HCT116 (cell line): ENCODE measurements around the gene FGF7.

Experiments
- EZH2 ChIP-seq: fragments of 200-600 bp; sonication (generic); IDR thresholded peaks from 2 replicates; pipeline ENCODE4 v1.6.1; 2017; ENCODE audit warnings: antibody characterized with exemption, mixed run types
- JUND ChIP-seq: IDR thresholded peaks from 2 replicates; pipeline ENCODE4 v1.6.1; 2012
- POLR2A ChIP-seq: IDR thresholded peaks from 2 replicates; pipeline ENCODE4 v1.7.0; 2011; ENCODE audit warnings: borderline replicate concordance; ENCODE audit not compliant: insufficient read depth, insufficient read length; ENCODE audit errors: extremely low read depth
- POLR2AphosphoS5 ChIP-seq: IDR thresholded peaks from 2 replicates; pipeline ENCODE4 v1.6.1; 2011; ENCODE audit warnings: mild to moderate bottlenecking, low read depth, low read length, moderate library complexity
- SRF ChIP-seq: IDR thresholded peaks from 2 replicates; pipeline ENCODE4 v1.6.1; 2012; ENCODE audit warnings: low read depth
- ZNF274 ChIP-seq: fragments of 200-500 bp; sonication (Bioruptor generic); IDR thresholded peaks from 2 replicates; pipeline ENCODE4 v1.6.1; 2014; ENCODE audit warnings: mild to moderate bottlenecking, low read depth, low read length, inconsistent platforms
- TF ChIP-seq, protein P1 (sequence below), 3 experiments: fragments of 200-600 bp in 1 of 3; sonication (generic) in 1 of 3; IDR thresholded peaks in 2 of 3; conservative IDR thresholded peaks in 1 of 3; 2 replicates each; pipeline ENCODE4 v1.5.1; 2012 to 2017; ENCODE audit warnings: low read depth in 2 of 3, low read length in 2 of 3, antibody characterized with exemption in 1 of 3, borderline replicate concordance in 1 of 3, control low read depth in 1 of 3, mild to moderate bottlenecking in 1 of 3, mixed read lengths in 1 of 3, mixed run types in 1 of 3, moderate library complexity in 1 of 3; ENCODE audit not compliant: insufficient read depth in 1 of 3
- TF ChIP-seq, protein P2 (sequence below): IDR thresholded peaks from 2 replicates; pipeline ENCODE4 v1.6.1; 2012; ENCODE audit warnings: low read depth
- TF ChIP-seq, protein P3 (sequence below): IDR thresholded peaks from 2 replicates; pipeline ENCODE4 v1.6.1; 2012
- TF ChIP-seq, protein P4 (sequence below): IDR thresholded peaks from 2 replicates; pipeline ENCODE4 v1.6.1; 2012

DNA sequence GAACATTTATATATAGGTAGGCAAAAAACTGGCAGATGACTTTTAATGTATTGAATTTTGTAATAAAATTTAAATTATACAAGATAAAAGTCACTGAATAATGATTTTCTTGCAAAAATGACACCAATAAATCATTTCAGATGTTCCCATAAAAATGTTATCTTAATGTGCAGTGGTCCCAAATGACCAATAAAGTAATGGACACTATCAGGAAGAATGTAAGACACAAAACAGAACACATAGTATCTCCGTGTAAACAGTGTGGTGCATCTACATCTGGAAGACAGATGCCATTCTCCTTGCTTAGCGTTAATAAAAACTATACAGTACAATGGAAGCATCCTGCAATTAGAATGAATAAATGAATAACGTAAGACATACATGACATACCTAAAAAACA, 41.5 kb downstream of the FGF7 start:
- TF ChIP-seq, protein P1, sequence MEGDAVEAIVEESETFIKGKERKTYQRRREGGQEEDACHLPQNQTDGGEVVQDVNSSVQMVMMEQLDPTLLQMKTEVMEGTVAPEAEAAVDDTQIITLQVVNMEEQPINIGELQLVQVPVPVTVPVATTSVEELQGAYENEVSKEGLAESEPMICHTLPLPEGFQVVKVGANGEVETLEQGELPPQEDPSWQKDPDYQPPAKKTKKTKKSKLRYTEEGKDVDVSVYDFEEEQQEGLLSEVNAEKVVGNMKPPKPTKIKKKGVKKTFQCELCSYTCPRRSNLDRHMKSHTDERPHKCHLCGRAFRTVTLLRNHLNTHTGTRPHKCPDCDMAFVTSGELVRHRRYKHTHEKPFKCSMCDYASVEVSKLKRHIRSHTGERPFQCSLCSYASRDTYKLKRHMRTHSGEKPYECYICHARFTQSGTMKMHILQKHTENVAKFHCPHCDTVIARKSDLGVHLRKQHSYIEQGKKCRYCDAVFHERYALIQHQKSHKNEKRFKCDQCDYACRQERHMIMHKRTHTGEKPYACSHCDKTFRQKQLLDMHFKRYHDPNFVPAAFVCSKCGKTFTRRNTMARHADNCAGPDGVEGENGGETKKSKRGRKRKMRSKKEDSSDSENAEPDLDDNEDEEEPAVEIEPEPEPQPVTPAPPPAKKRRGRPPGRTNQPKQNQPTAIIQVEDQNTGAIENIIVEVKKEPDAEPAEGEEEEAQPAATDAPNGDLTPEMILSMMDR (IDR thresholded peaks at IDR 0.05 in 2 of 3, conservative IDR thresholded peaks at IDR 0.05 in 1 of 3; ENCODE audit: borderline replicate concordance in 1 of 3, insufficient read depth in 1 of 3, low read depth in 2 of 3, low read length in 2 of 3): no peak
- TF ChIP-seq, protein P2, sequence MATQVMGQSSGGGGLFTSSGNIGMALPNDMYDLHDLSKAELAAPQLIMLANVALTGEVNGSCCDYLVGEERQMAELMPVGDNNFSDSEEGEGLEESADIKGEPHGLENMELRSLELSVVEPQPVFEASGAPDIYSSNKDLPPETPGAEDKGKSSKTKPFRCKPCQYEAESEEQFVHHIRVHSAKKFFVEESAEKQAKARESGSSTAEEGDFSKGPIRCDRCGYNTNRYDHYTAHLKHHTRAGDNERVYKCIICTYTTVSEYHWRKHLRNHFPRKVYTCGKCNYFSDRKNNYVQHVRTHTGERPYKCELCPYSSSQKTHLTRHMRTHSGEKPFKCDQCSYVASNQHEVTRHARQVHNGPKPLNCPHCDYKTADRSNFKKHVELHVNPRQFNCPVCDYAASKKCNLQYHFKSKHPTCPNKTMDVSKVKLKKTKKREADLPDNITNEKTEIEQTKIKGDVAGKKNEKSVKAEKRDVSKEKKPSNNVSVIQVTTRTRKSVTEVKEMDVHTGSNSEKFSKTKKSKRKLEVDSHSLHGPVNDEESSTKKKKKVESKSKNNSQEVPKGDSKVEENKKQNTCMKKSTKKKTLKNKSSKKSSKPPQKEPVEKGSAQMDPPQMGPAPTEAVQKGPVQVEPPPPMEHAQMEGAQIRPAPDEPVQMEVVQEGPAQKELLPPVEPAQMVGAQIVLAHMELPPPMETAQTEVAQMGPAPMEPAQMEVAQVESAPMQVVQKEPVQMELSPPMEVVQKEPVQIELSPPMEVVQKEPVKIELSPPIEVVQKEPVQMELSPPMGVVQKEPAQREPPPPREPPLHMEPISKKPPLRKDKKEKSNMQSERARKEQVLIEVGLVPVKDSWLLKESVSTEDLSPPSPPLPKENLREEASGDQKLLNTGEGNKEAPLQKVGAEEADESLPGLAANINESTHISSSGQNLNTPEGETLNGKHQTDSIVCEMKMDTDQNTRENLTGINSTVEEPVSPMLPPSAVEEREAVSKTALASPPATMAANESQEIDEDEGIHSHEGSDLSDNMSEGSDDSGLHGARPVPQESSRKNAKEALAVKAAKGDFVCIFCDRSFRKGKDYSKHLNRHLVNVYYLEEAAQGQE: no peak
- TF ChIP-seq EZH2 (no peak), JUND (no peak), POLR2A (no peak), SRF (no peak), POLR2AphosphoS5 (no peak), ZNF274 (no peak)
- TF ChIP-seq, protein P3, sequence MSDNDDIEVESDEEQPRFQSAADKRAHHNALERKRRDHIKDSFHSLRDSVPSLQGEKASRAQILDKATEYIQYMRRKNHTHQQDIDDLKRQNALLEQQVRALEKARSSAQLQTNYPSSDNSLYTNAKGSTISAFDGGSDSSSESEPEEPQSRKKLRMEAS: no peak
- TF ChIP-seq, protein P4, sequence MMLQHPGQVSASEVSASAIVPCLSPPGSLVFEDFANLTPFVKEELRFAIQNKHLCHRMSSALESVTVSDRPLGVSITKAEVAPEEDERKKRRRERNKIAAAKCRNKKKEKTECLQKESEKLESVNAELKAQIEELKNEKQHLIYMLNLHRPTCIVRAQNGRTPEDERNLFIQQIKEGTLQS: no peak
